ENCODE results near the gene STMN1.

DNA sequence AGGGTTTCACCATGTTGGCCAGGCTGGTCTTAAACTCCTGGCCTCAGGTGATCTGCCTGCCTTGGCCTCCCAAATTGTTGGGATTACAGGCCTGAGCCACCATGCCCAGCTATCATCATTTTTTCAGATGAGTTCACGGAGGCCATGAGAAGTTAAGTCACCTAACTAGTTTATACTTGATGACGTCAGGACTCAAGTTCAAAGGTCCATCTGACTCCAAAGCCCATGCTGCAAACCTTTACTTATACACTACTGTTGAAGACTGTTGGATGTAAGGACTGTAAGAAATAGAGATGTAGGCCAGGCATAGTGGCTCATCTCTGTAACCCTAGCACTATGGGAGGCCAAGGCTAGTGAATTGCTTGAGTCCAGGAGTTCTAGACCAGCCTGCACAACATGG, 40.8 kb upstream of the STMN1 start:
- TF ChIP-seq CTCF (IDR thresholded peaks at IDR 0.05): no peak
- TF ChIP-seq EP300 (IDR thresholded peaks at IDR 0.05): no peak
- TF ChIP-seq POLR2A (IDR thresholded peaks at IDR 0.05; ENCODE audit: low read depth): no peak
- TF ChIP-seq POLR2AphosphoS5 (IDR thresholded peaks at IDR 0.05): no peak

All from esophagus muscularis mucosa (tissue), 4 donors.